ENCODE results near the gene DPP10.

DPP10 gene

DNA sequence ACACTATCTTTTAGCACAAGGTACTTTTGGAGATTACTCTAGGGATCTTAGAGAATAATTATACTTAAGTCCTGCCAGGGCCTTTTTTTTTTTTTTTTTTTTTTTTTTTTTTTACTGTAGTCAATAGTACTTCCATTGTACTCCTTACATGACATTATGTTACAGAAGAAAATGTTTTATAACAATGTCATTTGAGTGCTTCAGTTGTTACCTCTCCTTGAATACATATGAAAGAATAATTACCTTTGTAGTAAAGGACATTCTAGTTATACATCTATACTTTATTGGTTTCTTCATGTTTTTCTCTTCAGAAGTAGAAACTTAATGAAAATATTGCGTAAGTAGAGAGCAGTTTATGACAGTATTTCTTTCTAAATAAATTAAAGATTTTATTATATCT, 834.9 kb downstream of the DPP10 start:
- DNase-seq (ENCODE audit: low spot score) = no peak

DNA sequence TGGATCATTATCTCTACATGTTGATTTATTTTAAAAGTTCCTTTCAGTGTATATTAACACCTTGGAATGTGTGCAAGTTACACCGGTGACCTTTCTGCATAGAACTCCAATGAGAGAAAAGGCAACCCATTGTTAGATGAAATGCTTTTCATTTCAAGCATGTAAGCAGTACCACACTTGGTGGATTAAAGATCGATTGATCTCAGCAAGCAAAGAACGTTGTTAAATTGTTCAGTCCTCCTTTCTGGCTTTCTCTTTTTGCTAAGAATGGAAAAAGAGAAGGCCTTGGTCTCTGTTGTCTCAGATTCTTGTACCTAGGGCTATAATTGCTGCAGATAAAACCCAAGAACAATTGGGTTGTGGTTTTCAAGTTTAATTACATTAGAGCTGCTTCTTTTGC, 843.0 kb downstream of the DPP10 start:
- DNase-seq (ENCODE audit: low spot score) = no peak

DNA sequence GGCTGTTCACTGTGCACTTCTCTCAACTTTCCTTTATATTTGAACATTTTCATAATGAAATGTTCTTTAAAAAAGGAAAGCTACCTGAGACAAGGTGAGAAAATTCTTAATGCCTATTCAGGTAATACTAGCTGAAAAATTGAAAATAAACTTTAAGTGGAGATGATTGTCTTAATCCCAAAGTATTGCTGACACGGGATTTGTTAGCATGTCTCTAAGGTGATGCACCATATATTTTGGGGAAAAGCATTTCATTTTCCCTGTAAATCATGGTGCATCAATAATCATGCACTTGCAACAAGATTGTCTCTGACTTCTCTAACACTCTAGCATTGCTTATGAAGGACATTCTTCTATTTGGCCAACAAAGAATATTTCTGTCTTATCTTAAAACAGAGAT, 848.0 kb downstream of the DPP10 start:
- no peak for DNase-seq (ENCODE audit: low spot score)

DNA sequence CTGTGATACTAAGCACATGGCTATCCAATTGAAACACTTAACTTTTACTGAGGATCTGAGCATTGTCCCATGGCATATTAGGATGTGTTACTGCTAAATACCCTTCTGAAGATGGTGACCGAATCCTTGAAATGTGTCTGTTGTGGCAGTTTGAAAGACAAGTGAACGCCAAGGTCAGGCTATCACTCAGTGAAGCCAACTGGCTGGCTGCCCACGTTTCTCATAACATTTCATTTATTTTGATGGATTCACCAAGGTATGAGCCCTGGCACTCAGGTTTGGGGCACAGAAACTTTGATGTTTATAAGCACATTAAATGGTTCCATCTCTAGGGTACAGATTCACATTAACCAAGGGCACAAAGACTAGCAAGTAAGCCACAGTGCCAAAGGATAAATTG, 850.3 kb downstream of the DPP10 start:
- DNase-seq (ENCODE audit: low spot score) = no peak

DNA sequence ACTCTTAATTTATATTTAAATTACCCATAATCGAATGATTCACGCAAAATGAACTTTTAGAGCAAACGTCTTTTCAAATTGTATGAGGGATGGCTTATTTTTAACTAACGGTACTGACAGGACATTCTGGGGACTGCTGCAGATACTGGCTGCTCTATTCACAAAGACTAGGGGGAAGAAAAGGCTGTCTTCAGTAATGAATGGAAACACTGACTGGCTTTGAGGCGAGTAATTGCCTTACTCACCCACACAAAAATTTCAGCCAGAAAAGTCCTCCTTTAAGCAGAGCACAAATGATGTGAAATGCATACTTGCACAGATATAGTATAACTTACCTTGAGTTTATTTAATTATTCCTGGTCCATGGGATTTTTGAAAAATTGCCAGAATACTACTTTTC, 852.6 kb downstream of the DPP10 start:
- no peak for DNase-seq (ENCODE audit: low spot score)

DNA sequence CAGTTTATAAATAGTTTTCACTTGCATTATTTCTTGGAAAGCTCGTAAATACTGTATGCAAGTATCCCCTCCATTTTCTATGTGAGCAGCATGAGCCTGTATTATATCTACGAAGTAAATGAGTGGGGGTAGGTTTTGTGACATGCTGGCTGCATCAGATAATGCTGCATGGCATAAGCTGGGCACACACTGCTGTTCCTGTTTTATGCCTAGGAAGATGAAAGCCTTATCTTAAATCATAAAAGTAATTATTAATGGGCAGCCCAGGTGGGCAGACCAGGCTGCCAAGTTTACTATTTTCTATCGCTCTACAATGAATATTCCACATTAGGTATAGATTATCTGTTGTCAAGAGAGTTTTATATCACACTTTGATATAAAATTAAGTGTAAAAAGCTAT, 854.6 kb downstream of the DPP10 start:
- DNase-seq (ENCODE audit: low spot score) = no peak

DNA sequence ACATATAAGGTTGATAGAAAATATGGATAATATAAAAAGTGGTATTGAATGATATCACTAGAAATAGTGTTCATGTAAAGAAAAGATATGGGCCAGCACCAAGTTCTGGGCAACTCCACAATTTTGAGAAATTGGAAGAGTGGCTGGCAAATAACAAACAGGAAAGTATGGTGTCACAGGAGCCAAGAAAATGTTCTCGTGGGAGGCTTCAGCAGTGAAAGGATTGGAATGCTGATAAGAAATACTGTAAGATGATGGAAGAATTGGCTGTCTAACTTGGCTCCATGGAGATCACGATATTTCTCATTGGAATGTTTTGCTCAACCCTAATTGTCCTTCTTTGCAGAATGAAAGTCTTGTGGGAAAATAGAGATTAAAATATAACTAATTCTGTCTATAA, 856.8 kb downstream of the DPP10 start:
- no peak for DNase-seq (ENCODE audit: low spot score)

DNA sequence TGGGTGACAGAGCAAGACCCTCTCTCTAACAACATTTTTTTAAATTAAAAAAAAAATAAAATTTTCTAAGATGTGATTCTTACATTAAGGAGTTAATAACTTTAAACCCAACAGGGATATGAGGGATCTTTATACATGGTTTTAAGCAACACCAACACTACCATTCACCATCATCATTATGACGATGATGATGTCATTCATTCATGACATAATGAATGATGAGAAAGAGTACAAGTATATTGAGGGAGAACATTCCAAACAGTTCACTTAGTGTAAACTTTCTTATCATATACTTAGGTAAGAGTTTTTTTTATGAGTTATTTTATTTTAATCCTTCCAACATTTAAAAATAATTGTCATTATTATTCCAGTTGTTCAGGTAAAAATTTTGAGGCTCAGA, 863.3 kb downstream of the DPP10 start:
- no peak for DNase-seq (ENCODE audit: low spot score)

DNA sequence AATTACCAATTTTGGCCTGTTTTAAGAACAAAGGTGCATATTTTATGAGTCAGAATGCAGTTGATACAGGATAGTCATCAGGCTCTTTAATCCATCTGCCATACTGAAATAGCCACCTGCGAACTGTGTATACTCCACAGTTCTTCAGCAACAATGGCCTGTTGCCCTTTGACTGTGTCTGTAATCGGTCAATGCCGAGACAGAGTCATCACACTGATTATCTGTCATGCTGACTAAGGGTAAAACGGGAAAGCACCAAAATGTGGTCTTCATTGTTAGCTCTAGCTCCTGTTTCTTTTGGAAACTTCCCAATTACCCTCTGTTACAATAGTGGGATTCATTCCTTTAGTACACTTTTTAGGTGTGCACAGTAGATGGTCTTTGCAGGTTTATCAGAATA, 871.7 kb downstream of the DPP10 start:
- DNase-seq (ENCODE audit: low spot score) = no peak

DNA sequence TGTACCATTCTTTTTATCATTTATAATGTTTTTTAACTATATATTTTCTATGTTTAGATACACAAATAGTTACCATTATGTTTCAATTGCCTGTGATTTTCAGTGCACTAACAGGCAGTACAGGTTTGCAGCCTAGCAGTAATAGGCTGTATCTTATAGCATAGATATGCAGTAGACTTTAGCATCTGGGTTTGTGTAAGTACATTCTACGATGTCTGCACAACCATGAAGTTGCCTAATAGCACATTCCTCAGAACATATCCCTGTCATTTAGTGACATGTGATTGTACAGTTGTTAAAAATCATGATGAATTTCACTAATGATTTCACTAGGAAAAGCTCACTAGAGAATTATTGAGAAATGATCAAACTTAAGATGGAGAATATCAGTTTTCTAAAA, 884.6 kb downstream of the DPP10 start:
- no peak for DNase-seq (ENCODE audit: low spot score)

DNA sequence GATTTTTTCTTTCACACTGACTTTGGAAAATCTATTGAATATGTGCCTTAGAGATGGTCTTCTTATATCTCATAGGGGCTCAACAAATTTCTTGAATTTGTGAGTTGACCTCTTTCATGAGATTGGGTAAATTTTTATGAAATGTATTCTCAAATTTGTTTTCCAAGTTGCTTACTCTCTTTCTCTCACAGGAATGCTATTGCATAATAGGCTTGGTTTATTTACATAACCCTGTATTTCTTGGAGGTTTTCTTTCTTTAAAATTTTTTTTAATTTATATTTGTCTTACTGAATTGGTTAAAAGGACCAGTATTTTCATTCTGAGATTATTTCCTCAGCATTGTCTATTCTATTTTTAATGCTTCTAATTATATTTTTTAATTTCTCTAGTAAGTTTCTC, 917.1 kb downstream of the DPP10 start:
- no peak for DNase-seq (ENCODE audit: low spot score)

DNA sequence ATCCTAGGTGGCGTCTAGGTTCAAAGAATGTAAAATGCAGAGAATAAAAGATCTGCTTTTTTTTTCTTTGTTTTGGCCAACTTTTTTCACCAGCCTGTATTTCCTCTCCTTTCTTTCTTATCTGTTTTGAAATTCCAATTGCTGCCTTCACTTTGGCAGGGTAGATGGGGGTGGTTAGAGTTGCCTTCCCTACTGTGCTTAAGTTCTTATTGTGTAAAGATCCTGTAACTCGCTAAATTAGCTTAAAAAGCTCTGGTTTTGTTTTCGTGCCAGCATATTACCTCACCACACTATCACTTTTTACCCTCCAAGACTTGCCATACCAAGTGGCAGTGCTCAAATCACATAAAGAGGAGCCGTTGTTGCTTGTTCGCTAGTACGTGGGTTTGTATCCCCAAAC, 921.7 kb downstream of the DPP10 start:
- no peak for DNase-seq (ENCODE audit: low spot score)

DNA sequence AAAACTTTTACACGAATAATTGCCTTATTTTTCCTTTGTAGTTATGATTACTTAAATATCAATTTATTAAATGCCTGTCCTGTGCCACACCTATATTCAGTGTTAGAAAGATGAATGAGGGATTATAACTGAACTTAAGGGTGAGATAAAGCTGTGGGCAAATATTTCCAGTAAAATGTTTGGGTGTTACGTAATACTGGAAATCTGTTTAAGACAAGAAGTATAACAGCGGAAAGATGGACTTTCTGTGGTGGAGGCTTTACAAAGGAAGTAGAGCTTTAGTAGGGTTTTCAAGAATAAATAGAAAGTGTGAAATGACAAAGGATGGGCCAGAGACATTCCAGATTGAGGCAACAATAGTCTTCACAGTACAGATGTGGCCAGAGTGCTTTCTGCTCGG, 927.0 kb downstream of the DPP10 start:
- no peak for DNase-seq (ENCODE audit: low spot score)

DNA sequence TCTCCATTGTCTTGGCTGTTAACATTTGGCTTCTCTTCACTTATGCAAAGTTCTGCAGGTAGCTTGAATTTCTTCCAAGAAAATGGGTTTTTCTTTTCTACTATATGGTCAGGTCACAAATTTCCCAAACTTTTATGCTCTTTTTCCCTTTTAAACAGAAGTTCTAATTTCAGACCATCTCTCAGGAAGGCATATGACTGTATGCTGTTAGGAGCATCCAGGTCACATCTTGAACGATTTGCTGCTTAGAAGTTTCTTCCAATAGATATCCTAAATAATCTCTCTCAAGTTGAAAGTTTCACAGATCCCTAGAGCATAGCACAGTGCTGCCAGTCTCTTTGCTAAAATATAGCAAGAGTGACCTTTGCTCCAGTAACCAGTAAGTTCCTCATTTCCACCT, 932.5 kb downstream of the DPP10 start:
- DNase-seq (ENCODE audit: low spot score) = no peak

DNA sequence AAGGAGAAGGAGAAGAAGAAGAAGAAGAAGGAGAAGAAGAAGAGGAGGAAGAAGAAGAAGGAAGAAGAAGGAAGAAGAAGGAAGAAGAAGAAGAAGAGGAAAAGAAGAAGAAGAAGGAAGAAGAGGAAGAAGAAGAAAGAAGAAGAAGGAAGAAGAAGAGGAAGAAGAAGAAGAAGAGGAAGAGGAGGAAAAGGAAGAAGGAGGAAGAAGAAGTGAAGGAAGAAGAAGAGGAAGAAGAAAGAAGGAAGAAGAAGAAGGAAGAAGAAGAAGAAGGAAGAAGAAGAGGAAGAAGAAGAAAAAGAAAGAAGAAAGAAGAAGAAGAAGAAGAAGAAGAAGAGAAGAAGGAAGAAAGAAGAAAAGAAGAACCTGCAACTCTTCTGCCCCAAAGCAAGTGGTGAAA, 942.0 kb downstream of the DPP10 start:
- no peak for DNase-seq (ENCODE audit: low spot score)

DNA sequence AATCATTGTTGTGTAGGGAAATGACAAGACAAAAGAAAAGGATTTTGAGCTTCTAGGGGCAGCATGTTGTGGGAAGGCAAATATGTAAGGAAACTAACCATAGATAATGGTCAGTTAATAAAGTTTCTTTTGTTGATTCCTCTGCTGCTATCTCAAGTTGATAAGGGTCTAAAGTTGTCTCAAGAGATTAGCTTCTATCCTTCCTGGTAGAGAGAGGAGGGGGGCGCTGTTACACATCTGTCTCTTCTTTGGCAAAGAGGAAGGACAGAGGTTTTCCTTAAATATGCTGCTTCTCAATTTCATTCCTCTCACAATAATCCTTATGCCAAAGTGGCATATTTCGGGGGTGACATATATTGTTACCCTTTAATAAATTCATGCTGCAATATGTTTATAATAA, 944.0 kb downstream of the DPP10 start:
- no peak for DNase-seq (ENCODE audit: low spot score)

DNA sequence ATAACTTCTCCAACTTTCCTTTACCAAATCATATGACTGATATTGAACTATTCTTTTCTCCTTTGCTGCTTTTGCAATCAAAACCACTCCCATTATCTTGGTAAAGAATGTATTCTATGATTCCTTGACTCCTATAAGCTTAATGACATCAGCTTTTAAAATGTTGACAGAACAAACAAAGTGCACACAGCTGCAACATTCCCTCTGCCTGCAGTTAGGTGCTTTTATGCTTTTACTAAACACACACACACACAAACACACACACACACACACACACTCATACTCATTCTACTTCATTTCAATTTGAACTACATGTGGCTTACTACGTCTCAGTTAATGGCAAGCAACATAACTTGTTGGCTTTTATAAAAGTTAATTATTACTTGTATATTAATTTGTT, 946.6 kb downstream of the DPP10 start:
- DNase-seq (ENCODE audit: low spot score) = no peak

DNA sequence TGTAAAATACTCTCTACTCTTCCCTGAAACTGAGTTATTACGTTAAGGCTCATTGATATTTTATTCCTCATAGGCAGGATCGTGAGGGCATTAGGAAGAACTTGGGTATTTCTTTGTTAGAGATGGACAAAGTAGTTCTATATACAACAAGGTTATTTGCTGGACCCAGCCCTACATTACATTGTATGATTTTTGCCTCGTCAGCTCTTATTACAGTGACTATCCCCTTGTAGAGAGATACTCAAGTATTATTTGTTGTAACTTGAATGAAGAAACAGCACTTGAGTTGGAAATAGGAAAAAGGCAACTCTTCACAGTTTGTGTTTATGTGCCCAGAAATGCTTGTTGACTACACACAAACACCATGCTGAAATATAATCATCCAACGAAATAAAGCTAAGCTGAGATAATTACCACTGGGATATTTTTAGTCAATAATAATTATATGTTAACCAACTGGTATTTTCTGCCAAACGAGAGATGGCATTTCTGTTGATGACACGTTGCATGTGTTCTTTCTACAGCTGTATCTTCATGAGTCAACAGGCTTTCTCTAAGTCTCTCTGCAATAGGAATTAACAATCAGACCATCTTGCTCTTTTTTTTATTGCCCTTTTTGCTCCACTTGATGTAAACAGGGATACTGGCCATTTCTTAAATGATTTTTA, 947.6 kb downstream of the DPP10 start:
- no peak for DNase-seq (ENCODE audit: low spot score)

DNA sequence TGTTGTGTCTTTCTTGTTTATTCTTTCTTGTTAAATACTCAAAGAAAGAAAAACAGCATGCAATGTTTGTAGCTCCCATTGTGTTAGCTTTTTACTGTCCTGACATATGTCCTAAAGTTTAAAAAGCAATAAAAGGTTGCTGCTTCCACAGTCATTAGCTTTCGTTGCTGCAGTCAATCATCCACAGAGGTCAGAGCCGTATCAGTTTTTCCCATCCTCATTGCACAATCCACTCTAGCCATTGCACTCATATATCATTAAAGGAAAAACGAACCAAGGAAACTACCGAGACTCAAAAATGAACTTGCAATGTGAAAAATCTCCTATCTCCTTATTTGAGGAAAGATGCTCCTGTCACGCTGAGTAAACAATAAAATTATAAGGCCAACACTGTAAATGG, 954.1 kb downstream of the DPP10 start:
- no peak for DNase-seq (ENCODE audit: low spot score)

DNA sequence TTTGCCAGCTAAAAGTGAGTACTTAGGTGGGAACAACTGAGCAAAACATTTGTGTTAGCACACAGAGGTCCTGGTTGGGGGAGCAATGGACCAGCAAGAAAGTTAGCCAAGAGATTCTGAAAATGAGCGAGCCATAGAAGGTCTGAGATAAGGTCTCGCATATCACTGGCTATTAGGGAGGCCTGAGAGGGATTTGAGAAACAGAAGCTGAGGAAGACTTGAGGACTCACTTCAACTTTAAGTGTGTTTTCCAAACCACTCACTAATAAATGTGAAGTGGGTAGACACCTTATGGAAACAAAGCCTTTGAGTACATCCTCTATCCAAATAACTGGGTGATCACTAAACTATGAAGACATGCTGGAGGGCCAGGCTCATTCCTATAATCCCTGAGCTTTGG, 958.5 kb downstream of the DPP10 start:
- no peak for DNase-seq (ENCODE audit: low spot score)

DNA sequence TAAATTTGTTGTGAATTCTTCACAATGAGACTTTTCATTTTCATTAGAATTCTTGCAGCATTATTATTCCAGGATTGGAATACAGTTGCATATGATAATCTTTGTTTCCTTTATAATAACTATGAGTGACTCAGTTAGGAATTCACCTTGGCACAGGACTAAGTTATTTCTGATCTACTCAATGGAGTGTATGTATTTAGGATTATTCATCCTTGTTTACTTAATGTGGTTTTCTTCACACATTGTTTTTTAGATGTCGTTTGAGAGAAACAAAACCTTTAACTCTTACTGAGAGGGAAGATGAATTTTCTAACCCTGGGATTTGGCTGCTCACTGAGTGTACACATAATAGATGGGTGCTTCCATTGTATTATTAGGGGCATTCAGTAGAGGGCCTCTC, 970.1 kb downstream of the DPP10 start:
- DNase-seq (ENCODE audit: low spot score) = no peak

DNA sequence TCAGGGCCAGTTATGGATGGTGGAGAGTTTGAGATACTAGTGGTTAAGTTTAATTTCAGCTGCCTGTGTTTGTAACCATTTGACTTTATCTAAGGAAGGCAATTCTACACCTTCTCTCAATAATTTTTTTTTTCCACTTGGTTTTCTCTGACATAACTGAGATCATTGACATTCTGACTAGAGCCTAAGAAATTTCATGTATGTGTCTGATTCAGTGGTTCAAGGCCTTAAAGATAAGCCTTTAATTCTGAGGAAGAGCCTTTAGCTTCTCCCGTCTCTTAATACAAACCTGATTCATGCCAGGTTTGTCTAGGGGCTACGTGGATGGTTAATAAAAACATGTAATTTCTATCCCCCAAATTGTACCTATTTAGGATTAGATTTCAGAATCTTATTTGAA, 971.4 kb downstream of the DPP10 start:
- no peak for DNase-seq (ENCODE audit: low spot score)

DNA sequence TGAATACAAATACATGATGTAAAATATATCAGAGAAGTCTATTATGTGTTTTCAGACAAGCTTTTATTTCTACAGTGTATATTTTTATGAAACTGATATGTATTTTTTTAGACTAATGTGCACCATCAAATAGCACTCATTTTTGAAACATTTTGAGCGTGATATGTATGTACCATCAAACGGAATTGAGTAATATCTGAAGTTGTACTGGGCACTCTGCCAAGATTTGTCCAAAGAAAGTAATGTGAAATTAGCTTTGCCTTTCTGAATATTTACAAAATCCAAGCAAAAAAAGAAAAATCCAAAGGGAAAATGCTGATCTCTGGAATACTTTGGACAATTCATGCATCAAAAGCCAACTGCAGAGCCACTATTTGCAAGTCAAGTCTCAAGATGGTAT, 972.0 kb downstream of the DPP10 start:
- no peak for DNase-seq (ENCODE audit: low spot score)

DNA sequence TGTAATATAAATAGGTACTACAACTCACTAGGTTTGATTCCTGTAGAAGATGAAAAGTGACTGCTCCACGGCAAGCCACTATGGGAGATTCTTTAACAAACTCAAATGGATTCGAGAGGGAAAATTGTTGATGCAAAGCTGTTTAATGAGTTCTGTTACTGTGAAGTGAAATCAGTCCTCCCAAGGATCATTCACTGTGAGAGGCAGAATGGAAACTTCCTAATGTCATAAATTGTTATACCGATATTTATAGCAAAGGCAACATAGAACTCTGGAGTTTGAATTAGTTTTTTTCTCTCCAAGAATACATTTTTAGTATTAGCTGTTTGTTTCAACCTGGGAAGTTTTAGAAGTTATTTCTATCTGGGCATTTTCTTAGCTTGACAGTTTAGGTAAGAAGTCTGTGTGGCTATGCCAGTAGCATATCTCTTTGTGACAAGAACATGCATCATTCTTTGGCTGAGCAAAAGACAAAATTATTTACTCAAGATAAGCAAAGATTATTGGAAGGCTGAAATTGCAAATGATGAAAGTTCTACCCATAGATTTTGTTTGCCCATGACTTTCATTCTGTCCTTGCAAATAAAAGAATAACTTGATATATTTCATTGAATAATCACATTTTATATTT, 979.7 kb downstream of the DPP10 start:
- no peak for DNase-seq (ENCODE audit: low spot score)
